ENCODE measurements around the gene CHPF2.

CHPF2 gene

GRCh38 chr7:151264615-151265014, 32.3 kb downstream of the CHPF2 start:
- DNase-seq (ENCODE audit: low spot score), result no peak

DNA sequence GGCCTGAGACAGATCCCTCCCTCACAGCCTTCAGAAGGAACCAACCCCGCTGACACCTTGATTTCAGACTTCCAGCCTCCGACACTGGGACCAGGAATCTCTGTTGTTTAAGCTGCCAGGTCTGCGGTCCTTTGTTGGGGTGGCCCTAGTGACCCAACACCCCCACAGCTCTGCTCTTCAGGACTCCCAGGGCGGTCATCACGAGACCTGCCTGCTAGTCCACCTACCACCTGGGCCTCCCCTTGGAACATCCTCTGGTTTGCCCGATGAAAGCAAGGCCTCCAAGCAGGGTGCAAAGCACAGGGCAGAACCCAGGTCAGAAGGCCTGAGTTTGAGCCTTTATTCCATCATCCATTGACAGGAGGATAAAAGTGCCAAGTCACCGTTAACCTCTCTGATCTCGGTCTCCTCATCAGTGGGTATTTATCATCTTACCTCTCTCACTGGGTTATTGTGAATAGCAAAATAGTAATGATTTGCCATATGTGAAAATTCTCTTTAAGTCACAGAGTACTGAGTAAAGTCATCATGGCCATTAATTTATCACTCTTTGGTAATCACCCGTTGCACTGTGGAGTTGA, 33.2 kb downstream of the CHPF2 start:
- no peak for DNase-seq (ENCODE audit: low spot score)

- DNase-seq (ENCODE audit: low spot score), result no peak
These were observed 37.2 kb downstream of the CHPF2 start for GRCh38 chr7:151269511-151269910.

DNA sequence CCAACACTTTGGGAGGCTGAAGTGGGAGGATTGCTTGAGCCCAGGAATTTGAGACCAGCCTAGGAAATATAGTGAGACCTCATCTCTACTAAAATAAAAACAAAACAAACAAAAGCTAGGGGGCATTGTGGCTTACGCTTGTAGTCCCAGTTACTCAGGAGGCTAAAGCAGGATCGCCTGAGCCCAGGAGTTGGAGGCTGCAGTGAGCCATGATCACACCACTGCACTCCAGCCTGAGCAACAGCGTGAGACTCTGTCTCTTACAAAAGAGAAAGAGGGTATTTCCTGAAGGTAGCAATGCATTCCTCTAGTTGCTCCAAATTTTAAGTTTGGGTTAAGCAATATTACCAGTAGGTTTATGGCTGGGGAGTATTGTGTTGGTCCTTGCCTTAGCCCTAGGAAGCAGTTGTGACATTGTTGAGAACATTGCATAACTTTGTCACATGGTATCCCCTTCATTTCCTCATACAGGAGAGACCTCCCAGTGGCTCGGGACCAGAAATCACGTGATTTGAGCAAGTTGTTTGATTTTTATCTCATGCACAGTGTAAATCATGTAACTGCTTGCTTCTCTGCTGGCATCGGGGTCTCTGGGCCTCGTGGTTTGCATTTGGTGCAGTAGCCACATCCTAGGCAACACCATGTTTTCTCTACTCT, 39.5 kb downstream of the CHPF2 start:
- DNase-seq (ENCODE audit: low spot score), result no peak

GRCh38 chr7:151272405-151272804, 40.1 kb downstream of the CHPF2 start:
- no peak for DNase-seq (ENCODE audit: low spot score)

DNA sequence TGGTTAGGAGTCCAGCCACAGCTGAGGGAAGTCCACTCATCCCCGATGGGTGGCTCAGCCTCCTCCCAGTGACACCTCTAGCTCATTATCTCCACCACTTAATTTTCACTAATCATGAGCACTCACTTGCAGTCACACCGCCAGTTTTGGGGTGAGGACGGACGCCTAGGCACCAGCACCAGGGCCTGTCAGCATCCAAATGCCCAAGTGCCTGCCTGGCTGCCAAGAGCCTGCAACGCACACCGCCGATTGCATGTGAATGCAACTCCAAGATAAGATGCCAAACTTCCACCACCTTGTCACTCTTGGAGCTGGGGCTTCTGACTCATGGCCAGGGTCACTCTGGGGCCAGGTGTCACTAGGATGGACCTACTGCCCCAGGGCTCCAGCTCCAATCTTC, 40.6 kb downstream of the CHPF2 start:
- no peak for DNase-seq (ENCODE audit: low spot score)

DNA sequence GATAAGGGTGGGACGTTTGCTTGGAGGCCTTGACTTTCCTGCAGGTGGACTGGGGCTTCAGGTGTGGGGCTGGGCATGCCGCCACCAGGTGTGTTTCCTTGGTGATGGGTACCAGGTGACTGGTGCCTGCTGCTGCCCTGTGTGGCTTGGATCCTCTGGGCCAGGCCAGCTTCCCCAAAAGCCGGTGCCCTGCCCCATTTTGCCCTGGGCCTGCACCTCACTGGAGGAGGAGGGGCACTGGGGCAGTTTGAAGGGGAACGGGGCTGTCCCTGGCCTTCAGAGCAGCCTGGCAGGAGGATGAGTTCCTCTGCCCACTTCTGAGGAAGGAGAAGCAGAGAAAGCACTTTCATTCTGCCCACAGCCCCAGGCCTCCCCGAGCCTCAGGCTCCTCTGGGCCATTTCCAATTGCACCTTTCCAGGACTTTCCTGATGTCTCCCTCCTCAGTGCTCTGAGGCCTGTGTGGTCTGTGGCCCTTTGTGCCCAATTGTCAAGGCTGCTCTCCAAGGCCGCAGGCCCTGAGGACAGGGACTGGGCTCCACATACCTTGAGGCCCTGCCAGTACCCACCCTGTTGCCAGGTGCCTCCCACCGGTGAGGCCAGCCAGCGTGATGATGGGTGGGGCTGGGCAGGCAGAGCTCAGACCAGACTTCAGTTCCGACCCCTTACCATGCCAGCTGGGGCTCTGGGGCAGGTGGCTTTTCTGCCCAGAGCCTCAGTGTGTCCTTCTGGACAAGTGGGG, 41.5 kb downstream of the CHPF2 start:
- no peak for DNase-seq (ENCODE audit: low spot score)

DNA sequence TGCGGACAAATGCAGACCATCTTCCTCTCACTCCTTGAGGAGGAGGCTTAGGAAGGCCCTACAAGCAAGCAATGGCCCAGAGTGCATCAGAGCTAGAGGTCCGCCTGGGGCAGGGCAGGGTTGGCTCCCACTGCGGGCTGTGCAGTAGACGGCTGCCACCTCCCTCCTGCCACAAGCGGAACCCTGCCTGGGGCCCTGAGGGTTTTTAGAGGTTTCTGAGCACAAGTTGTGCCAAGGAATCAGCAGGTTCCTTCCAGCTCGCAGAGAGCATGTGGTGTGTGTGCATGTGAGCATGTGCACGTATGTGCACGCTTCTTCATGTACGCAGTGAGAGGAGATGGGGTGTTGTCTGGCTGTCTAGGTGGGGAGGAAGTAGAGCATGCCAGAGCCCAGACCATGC, 42.1 kb downstream of the CHPF2 start:
- DNase-seq (ENCODE audit: low spot score), result no peak

DNA sequence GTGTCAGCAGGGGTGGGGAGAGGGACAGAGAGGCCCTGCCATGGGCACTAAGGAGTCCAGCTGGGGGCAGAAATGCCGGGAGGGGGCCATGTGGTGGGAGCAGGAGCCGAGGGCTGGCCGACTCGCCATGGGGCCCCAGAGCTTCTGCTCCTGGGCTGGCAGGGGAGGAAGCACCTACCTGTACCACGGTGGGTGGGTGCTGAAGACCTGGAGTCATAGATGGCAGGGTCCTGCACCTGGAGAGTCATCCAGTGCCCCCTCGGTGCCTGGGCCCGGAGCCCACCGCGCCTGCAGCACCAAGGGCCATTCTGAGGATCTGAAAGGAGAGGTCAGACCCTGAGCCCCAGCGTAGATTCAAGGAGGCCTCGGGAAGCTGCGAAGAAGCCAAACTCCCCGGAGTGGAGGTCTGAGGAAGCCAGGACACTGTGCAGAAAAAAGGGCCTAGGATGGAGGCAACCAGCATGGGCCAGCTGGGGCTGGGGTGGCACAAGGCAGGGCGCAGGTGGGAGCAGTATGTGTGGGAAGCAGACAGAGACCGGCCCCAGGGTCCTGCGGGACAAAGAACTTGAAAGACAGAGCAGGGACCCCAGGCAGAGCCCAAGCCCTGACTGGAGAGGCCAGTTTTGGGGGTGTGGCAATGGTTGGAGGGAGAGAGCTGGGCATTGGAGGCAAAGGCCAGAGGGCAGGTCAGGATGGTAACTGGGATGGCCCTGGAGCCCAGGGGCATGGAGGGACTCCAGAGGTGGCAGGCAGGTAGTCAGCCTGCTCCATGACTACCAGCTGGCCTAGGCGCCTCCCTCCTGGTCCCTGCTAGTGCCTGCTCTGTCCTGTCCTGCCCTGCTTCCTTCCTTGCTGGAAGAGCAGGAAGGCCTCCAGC, 42.9 kb downstream of the CHPF2 start:
- no peak for DNase-seq (ENCODE audit: low spot score)

DNA sequence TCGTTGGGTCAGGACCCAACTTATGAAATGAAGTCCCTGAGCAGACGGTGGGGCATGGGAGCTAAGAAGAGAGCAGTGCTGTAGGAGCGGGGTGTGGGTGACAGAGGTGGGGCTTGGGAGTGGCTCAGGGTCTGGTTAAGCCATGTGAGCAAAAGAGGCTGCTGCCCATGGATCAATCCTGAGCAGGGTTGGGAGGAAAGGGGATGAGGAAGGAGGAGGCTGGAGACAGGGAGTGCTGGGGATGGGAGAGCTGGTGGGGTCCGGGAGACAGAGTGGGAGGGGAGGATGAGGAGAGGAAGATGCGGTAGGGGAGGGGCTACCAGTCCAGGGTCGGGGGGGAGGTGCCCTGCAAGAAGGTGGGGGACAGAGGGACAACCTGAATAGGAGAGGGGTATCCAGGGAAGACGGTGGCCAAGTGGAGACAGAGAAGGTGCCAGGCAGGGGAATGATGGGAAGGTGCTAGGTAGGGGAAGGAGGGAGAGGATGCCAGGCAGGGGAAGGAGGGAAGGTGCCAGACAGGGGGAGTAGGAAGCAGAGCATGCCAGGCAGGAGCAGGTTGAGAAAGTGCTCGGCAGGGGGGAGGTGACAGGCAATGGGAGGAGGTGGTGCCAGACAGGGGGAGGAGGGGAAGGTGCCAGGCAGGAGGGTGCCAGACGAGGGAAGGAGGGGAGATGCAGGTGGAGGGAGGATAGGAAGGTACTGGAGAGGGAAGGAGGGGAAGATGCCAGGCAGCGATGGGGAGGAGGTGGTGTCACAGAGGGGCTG, 43.7 kb downstream of the CHPF2 start:
- no peak for DNase-seq (ENCODE audit: low spot score)

DNA sequence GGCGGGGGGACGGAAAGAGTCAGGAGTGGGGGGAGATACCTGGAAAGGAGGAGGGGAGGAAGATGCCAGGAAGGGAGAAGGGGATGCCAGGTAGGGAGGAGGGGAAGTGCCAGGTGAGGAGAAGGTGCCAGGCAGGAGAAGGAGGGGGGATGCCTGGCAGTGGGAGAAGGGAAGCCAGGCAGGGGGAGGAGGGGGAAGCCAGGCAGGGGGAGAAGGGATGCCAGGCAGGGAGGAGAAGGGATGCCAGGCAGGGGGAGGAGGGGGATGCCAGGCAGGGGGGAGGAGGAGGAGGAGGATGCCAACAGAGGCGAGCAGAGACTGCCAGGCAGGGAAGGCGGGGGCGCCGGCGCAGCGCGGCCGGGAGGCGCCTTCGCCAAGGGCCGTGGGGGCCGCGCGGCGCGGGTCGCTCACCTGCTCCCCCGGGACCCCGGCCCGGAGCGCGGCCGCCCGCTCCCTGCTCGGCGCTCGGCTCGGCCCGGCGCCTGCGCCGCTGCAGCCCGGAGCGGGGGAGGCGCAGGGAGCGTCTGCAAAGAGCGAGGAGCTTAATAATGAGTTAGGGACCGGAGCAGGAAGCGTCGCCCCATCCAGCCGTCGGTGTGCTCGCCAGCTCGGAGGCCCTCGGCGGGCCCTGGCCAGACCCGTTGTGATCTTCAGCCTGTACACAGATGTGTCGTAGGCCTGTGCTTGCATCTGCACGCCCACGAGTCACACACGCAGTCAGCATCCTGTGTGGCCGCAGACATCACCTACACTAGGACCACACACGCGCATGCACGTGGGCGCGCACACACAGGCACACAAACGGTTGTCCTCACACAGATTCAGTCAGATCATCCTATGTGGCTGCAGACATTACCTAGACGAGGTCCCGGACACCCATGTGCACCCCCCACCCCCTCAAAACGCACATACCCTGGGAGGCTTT, 44.6 kb downstream of the CHPF2 start:
- no peak for DNase-seq (ENCODE audit: low spot score)

GRCh38 chr7:151277631-151278030, 45.3 kb downstream of the CHPF2 start:
- DNase-seq (ENCODE audit: low spot score), result no peak

DNA sequence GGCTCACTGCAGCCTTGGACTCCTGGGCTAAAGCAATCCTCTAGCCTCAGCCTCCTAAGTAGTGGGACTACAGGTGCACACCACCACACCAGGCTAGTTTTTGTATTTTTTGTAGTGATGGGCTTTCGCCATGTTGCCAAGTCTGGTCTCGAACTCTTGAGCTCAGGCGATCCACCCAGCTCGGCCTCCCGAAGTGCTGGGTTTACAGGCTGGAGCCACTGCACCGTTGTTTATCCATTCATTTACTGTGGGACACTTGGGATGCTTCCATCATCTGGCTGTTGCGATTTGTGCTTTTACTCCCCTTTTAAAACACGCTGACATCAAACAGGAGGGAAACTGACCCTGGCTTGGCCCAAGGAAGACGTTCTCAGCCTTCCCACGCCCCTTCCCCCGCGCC, 46.7 kb downstream of the CHPF2 start:
- DNase-seq (ENCODE audit: low spot score), result no peak

DNA sequence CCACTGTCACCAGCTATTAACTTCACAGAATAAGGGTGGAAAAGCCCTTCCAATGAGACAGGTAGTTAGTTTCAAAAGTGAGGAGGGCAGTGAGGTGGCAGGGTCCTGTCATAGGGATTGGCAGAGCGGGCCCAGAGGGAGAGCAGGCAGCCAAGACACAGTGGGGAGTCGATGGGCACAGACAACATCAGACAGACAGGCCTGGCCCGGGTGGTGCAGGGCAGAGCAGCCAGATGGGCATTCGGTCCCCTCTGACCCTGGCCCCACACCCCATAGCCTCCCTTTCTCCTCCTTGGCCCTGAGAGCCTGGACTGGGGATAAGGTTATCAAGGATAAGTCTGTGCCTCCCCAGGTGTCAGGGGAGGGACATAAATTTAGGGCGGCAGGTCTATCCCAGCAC, 47.6 kb downstream of the CHPF2 start:
- no peak for DNase-seq (ENCODE audit: low spot score)

DNA sequence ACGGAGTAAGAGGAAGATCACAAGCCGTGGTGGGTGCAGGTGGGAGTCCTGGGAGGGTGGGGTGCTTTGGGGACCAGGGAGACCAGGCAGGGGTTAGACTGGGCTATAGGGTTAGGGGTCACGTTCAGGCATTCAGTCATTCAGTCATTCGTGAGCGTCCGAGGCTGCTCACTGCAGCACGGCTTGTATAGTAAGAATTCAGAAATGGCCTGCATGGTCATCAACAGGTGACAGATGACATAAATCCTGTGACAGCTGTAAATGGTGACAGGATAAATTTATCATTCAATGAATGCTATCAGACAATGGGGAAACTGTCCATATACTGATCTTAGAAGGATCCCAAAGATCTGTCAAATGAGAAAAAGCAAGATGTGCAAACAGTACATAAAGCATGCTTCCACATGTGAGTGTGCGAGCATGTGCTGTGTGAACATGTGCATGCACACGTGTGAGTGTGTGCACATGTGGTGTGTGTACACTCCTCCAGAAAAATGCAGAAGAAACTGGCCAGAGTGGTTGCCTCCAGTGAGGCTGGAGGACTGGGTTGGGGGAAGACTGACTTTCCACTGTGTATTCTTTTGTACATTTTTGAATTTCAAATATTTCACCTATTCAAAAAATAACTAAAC, 48.2 kb downstream of the CHPF2 start:
- DNase-seq (ENCODE audit: low spot score), result no peak

DNA sequence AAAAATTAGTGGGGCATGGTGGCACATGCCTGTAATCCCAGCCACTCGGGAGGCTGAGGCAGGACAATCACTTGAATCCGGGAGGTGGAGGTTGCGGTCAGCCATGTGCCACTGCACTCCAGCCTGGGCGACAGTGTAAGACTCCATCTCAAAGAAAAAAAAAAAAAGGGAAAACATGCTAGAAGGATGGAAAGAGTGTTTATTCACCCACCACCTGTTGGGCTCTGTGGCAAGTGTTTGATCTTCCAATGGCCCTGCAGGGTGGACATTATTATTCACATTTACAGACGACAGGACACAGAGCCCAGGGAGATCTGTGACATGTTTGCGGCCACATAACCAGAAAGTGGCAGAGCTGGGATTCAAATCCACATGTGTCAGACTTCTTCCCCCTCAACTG, 49.4 kb downstream of the CHPF2 start:
- DNase-seq (ENCODE audit: low spot score), result no peak

DNA sequence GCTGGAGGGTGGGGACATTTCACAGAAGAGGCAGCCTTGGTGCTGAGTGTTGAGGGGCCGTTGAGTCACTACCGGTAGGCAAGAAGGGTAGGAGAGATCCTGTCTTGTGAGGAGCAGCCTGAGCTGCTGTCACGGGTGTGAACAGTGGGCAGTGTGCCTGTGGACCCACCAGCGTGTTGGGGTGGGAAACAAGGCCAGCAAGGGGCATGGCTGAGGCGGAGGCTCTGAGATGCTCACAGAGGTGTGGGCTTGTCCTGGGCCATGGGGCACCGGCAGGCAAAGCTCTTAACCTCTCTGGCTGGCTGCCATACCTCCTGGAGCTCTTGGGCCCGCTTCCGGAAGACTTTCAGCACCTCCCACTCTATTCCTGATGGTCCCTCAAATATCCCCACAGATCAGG, 49.8 kb downstream of the CHPF2 start:
- DNase-seq (ENCODE audit: low spot score), result no peak

DNA sequence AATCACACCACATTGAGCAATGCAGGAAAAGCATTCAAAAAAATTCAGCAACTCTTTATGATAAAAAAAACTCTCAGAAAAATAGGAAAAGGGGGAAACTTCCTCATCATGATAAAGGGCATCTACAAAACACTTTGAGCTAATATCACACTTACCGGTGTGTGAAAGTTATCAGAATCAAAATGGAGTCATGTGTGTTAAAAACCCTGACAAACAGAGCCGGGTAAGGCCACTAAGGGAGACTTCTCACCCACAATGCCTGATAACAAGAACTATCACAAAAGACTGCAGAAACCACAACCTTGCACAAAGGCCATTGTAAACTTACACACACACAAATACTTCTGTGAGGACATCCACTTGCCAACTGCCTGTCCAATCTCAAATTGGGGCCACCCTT, 51.0 kb downstream of the CHPF2 start:
- DNase-seq (ENCODE audit: low spot score), result no peak

- no peak for DNase-seq (ENCODE audit: low spot score)
These were observed 53.9 kb downstream of the CHPF2 start for GRCh38 chr7:151286148-151286547.
